ENCODE results near the gene PARN. TPM values are rescaled to one million over a fixed set of nuclear protein-coding genes. Genes with fewer than 3 reads are reported as not detected.
"Not testable (repeated sequence)": the region's sequence is repeated elsewhere in the genome, so short reads cannot be mapped to it uniquely, and the experiment has no call there.

Gene PARN
- total RNA-seq, 2 donors from 2014 or later: 32.2 to 48.9 TPM

GRCh38 chr16:14608111-14608566, 21.9 kb downstream of the PARN start:
- Mint-ChIP-seq H3K36me3 (peaks cover 10 to 16% of the 10 kb centered on the region in 2 donors), H3K27ac (no peak overlapping the region), H3K9me3 (no peaks in the 10 kb centered on the region)
- DNase-seq (ENCODE audit: low spot score in 2 of 2) (no peak), ATAC-seq (no peak)

- H3K9me3 Mint-ChIP-seq: no peaks in the 10 kb centered on the region
- ATAC-seq: no peak
- peaks cover 21 to 24% of the 10 kb centered on the region in 2 donors for H3K36me3 Mint-ChIP-seq
- no peak for DNase-seq (ENCODE audit: low spot score in 2 of 2)
- no peak overlapping the region for H3K27ac Mint-ChIP-seq
Measured at GRCh38 chr16:14606102-14606501, 24.0 kb downstream of the PARN start.

GRCh38 chr16:14602443-14602963, 27.6 kb downstream of the PARN start:
- no peak for ATAC-seq
- H3K9me3 Mint-ChIP-seq: no peaks in the 10 kb centered on the region
- no peak for DNase-seq (ENCODE audit: low spot score in 2 of 2)
- peak overlapping the region in 1 of 2 donors; percentile 50 for H3K27ac Mint-ChIP-seq
- H3K36me3 Mint-ChIP-seq: peaks cover 26 to 40% of the 10 kb centered on the region in 2 donors

GRCh38 chr16:14600164-14600563, 29.9 kb downstream of the PARN start:
- Mint-ChIP-seq H3K9me3 (no peaks in the 10 kb centered on the region), H3K27ac (peak overlapping the region; percentile 1 to 66), H3K36me3 (peaks cover 26 to 40% of the 10 kb centered on the region in 2 donors)
- DNase-seq (ENCODE audit: low spot score in 2 of 2): no peak
- ATAC-seq: no peak

GRCh38 chr16:14586637-14587305, 43.3 kb downstream of the PARN start:
- DNase-seq (ENCODE audit: low spot score in 2 of 2): no peak
- Mint-ChIP-seq H3K36me3 (peaks cover 9 to 23% of the 10 kb centered on the region in 2 donors), H3K27ac (no peak overlapping the region), H3K9me3 (no peaks in the 10 kb centered on the region)
- no peak for ATAC-seq

- no peak for DNase-seq (ENCODE audit: low spot score in 2 of 2)
- H3K27ac Mint-ChIP-seq: no peak overlapping the region
- no peak for ATAC-seq
- no peaks in the 10 kb centered on the region for H3K9me3 Mint-ChIP-seq
- H3K36me3 Mint-ChIP-seq: peaks cover 4 to 25% of the 10 kb centered on the region in 2 donors
Measured at GRCh38 chr16:14585287-14585686, 44.8 kb downstream of the PARN start.

GRCh38 chr16:14580926-14581325, 49.1 kb downstream of the PARN start:
- H3K36me3 Mint-ChIP-seq: peaks cover 3 to 29% of the 10 kb centered on the region in 2 donors
- H3K9me3 Mint-ChIP-seq; ATAC-seq; DNase-seq (ENCODE audit: low spot score in 2 of 2): not testable (repeated sequence)
- H3K27ac Mint-ChIP-seq: peak overlapping the region in 1 of 2 donors; percentile 72

- Mint-ChIP-seq H3K27ac (no peak overlapping the region), H3K36me3 (peaks cover 16 to 46% of the 10 kb centered on the region in 2 donors), H3K9me3 (no peaks in the 10 kb centered on the region)
- ATAC-seq (no peak), DNase-seq (ENCODE audit: low spot score in 2 of 2) (no peak)
Measured at GRCh38 chr16:14579266-14579665, 50.8 kb downstream of the PARN start.

- Mint-ChIP-seq H3K36me3 (peaks cover 16 to 51% of the 10 kb centered on the region in 2 donors), H3K27ac (no peak overlapping the region), H3K9me3 (no peaks in the 10 kb centered on the region)
- no peak for ATAC-seq
- DNase-seq (ENCODE audit: low spot score in 2 of 2): no peak
Measured at GRCh38 chr16:14576532-14576931, 53.5 kb downstream of the PARN start.

- H3K27ac Mint-ChIP-seq: no peak overlapping the region
- H3K36me3 Mint-ChIP-seq: peaks cover 16 to 51% of the 10 kb centered on the region in 2 donors
- no peak for ATAC-seq
- DNase-seq (ENCODE audit: low spot score in 2 of 2): no peak
- no peaks in the 10 kb centered on the region for H3K9me3 Mint-ChIP-seq
Measured at GRCh38 chr16:14576069-14576468, 54.0 kb downstream of the PARN start.

- not testable (repeated sequence) for DNase-seq (ENCODE audit: low spot score in 2 of 2); ATAC-seq; H3K9me3 Mint-ChIP-seq; H3K27ac Mint-ChIP-seq
- H3K36me3 Mint-ChIP-seq: peaks cover 16 to 44% of the 10 kb centered on the region in 2 donors
Measured at GRCh38 chr16:14574698-14575415, 55.2 kb downstream of the PARN start.

GRCh38 chr16:14572535-14572934, 57.5 kb downstream of the PARN start:
- DNase-seq (ENCODE audit: low spot score in 2 of 2) (no peak), ATAC-seq (no peak)
- Mint-ChIP-seq H3K27ac (peak overlapping the region in 1 of 2 donors; percentile 75), H3K9me3 (no peaks in the 10 kb centered on the region), H3K36me3 (peaks cover 16 to 42% of the 10 kb centered on the region in 2 donors)

- no peak overlapping the region for H3K27ac Mint-ChIP-seq
- H3K36me3 Mint-ChIP-seq: peaks cover 0 to 10% of the 10 kb centered on the region in 2 donors
- no peak for DNase-seq (ENCODE audit: low spot score in 2 of 2)
- no peak for ATAC-seq
- H3K9me3 Mint-ChIP-seq: no peaks in the 10 kb centered on the region
Measured at GRCh38 chr16:14569213-14569612, 60.8 kb downstream of the PARN start.

- Mint-ChIP-seq H3K36me3 (no peaks in the 10 kb centered on the region), H3K9me3 (no peaks in the 10 kb centered on the region), H3K27ac (no peak overlapping the region)
- DNase-seq (ENCODE audit: low spot score in 2 of 2): no peak
- no peak for ATAC-seq
Measured at GRCh38 chr16:14566599-14566998, 63.5 kb downstream of the PARN start.

- no peak for ATAC-seq
- H3K9me3 Mint-ChIP-seq: no peaks in the 10 kb centered on the region
- H3K27ac Mint-ChIP-seq: no peak overlapping the region
- H3K36me3 Mint-ChIP-seq: no peaks in the 10 kb centered on the region
- no peak for DNase-seq (ENCODE audit: low spot score in 2 of 2)
Measured at GRCh38 chr16:14565688-14566025, 64.4 kb downstream of the PARN start.

- Mint-ChIP-seq H3K27ac (no peak overlapping the region), H3K36me3 (no peaks in the 10 kb centered on the region), H3K9me3 (no peaks in the 10 kb centered on the region)
- ATAC-seq (no peak), DNase-seq (ENCODE audit: low spot score in 2 of 2) (no peak)
Measured at GRCh38 chr16:14564861-14565687, 65.0 kb downstream of the PARN start.

GRCh38 chr16:14564323-14564722, 65.7 kb downstream of the PARN start:
- DNase-seq (ENCODE audit: low spot score in 2 of 2): no peak
- no peaks in the 10 kb centered on the region for H3K36me3 Mint-ChIP-seq
- H3K9me3 Mint-ChIP-seq: no peaks in the 10 kb centered on the region
- ATAC-seq: no peak
- peak overlapping the region in 1 of 2 donors; percentile 41 for H3K27ac Mint-ChIP-seq

All from activated naive CD4-positive, alpha-beta T cell treated with anti-CD3 and anti-CD28 coated beads, Interleukin-2, amount 50 U/mL, for 72 hours (primary cell).